ENCODE results near the gene CASS4. TPM values are rescaled to one million over a fixed set of nuclear protein-coding genes. Genes with fewer than 3 reads are reported as not detected.

Gene CASS4
- total and polyA plus RNA-seq, 2 donors (not counting 3 experiments of a cell fraction or from before 2014, with no cell fraction given): not detected

DNA sequence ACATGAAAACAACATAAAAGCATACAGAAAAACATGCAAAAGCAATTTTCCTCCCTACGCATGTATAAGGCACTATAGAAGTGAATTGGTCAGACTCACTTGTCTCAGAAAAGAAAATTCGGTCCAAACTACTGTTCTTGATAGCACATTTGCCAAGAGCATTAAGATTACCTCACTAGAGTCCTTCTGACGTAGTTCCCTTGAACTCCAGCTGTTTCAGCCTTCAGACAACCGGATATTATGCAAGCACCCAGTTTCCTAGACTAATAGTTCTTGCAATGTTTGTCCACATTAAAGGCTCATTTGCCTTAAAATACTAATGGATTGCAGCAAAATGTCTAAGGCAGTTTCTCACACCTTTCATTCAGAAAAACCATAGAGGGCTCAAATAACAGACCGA, 2.5 kb upstream of the CASS4 start:
- DNase-seq (ENCODE audit: low read depth, low spot score): no peak
- Histone ChIP-seq H3K9me3 (replicated peaks; ENCODE audit: control insufficient read depth, insufficient read depth, low read length) (no peaks in the 10 kb centered on the region), H3K79me2 (ENCODE audit: control insufficient read depth, insufficient read depth, low read length) (peaks cover 2% of the 10 kb centered on the region), H3K9me1 (replicated peaks; ENCODE audit: control insufficient read depth, extremely low read depth, insufficient read depth, low read length) (no peaks in the 10 kb centered on the region), H3K36me3 (ENCODE audit: control insufficient read depth in 2 of 2, extremely low read depth in 1 of 2, insufficient read depth in 2 of 2, low read length in 2 of 2) (peaks cover 5 to 7% of the 10 kb centered on the region in 2 experiments), H3K4me1 (ENCODE audit: control insufficient read depth, extremely low read depth, insufficient read depth, low read length) (peaks cover 4% of the 10 kb centered on the region), H3K4me2 (ENCODE audit: insufficient read depth, low read length) (no peak overlapping the region), H3K4me3 (replicated peaks in 1 of 3; ENCODE audit: insufficient read depth in 1 of 3, low read depth in 1 of 3, low read length in 3 of 3) (no peak overlapping the region), H3K27me3 (ENCODE audit: control insufficient read depth in 2 of 2, insufficient read depth in 2 of 2, low read length in 2 of 2) (no peaks in the 10 kb centered on the region), H2AFZ (ENCODE audit: low read depth, low read length) (no peak overlapping the region), H3K27ac (ENCODE audit: insufficient read depth, low read depth, low read length) (no peak overlapping the region), H4K20me1 (replicated peaks; ENCODE audit: control insufficient read depth, extremely low read depth, insufficient read depth, low read length) (no peaks in the 10 kb centered on the region), H3K9ac (replicated peaks; ENCODE audit: extremely low read depth, insufficient read depth, low read length) (no peak overlapping the region)
- BruUV-seq (replicated peaks): no TSS peak
- intact Hi-C loops (cut with micrococcal nuclease): no loop called here
- FAIRE-seq: no peak
- TF ChIP-seq JUN (IDR thresholded peaks at IDR 0.05; ENCODE audit: borderline replicate concordance, insufficient read depth, insufficient read length, low read depth) (no peak), GATA2 (IDR thresholded peaks at IDR 0.05; ENCODE audit: insufficient read depth, insufficient read length, low read depth, low read length) (no peak), POLR2A (IDR thresholded peaks at IDR 0.05; ENCODE audit: low read depth, low read length) (no peak), POLR2AphosphoS5 (IDR thresholded peaks at IDR 0.05; ENCODE audit: insufficient read depth, low read depth, low read length) (no peak), EZH2 (IDR thresholded peaks at IDR 0.05; ENCODE audit: borderline replicate concordance, low read depth, low read length, severe bottlenecking) (no peak), FOS (IDR thresholded peaks at IDR 0.05; ENCODE audit: borderline replicate concordance, insufficient read depth, low read length) (no peak), MAX (IDR thresholded peaks at IDR 0.05; ENCODE audit: insufficient read depth, insufficient read length) (no peak), MYC (IDR thresholded peaks at IDR 0.05; ENCODE audit: low read depth, low read length) (no peak)
- TF ChIP-seq, protein P1, sequence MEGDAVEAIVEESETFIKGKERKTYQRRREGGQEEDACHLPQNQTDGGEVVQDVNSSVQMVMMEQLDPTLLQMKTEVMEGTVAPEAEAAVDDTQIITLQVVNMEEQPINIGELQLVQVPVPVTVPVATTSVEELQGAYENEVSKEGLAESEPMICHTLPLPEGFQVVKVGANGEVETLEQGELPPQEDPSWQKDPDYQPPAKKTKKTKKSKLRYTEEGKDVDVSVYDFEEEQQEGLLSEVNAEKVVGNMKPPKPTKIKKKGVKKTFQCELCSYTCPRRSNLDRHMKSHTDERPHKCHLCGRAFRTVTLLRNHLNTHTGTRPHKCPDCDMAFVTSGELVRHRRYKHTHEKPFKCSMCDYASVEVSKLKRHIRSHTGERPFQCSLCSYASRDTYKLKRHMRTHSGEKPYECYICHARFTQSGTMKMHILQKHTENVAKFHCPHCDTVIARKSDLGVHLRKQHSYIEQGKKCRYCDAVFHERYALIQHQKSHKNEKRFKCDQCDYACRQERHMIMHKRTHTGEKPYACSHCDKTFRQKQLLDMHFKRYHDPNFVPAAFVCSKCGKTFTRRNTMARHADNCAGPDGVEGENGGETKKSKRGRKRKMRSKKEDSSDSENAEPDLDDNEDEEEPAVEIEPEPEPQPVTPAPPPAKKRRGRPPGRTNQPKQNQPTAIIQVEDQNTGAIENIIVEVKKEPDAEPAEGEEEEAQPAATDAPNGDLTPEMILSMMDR (IDR thresholded peaks at IDR 0.05; ENCODE audit: extremely low read depth in 1 of 2, insufficient read depth in 1 of 2, low read depth in 1 of 2, low read length in 2 of 2): no peak
- ChIA-PET POLR2A (no interaction called here), CTCF (interaction anchor here (1.0 to 1.7 kb wide), 3 partner anchors 11 to 13 kb away, joined by 4 to 5 read pairs (median 4); no protein-coding TSS in a partner anchor)
- dilution Hi-C loops (cut with MboI; ENCODE audit: extremely low pct_ligation_motif_present, low sequenced_read_pairs): no loop called here
